K562 (cell line): ENCODE measurements around the gene HSD17B3. TPM values are rescaled to one million over a fixed set of nuclear protein-coding genes. Genes with fewer than 3 reads are reported as not detected.

Experiments used
- ATAC-seq: fragments of 200-7000 bp; cut with Tn5 transposase; 3 replicates; pipeline ENCODE4 v1.9.1; 2020; ENCODE audit warnings: moderate library complexity
- BruUV-seq: library from RNA; stranded (reverse); fragments of 400-500 nt; replicated peaks from 2 replicates; lab custom pipeline; 2021; lab: Mats Ljungman, UMichigan
- CTCF ChIA-PET: fragments of 300-600 bp; formaldehyde crosslinking; extraction: SDS; loops from one replicate; lab custom pipeline; 2021; ENCODE audit warnings: low intra/inter-chr PET ratio; lab: Yijun Ruan, JAX
- POLR2A ChIA-PET: fragments of 300-600, 350-650 bp; sonication (Branson Sonifier 250); formaldehyde crosslinking; extraction: SDS; loops from one replicate; lab custom pipeline; 2021; ENCODE audit warnings: antibody characterized with exemption, inconsistent platforms; lab: Yijun Ruan, JAX
- DNase-seq, 4 experiments: peaks; one replicate each; pipeline versions ENCODE4 v3.0.0 to v3.0.0-alpha.2; 2011 to 2018; ENCODE audit warnings: low spot score in 3 of 4, mixed read lengths in 3 of 4; ENCODE audit errors: extremely low read depth in 1 of 4
- FAIRE-seq: peaks from 2 replicates; lab custom pipeline; 2011; peaks lifted over from hg19 to GRCh38; lab: Jason Lieb, UNC
- H2AFZ ChIP-seq: 2 replicates; pipeline ENCODE4 v1.6.0; 2011; ENCODE audit warnings: low read depth, low read length, control low read depth, inconsistent platforms
- H3K27ac ChIP-seq: fragments of 200-600 bp; 3 replicates; pipeline ENCODE4 v1.8.0; 2011; ENCODE audit warnings: low read depth, mild to moderate bottlenecking, control low read depth, inconsistent platforms, low read length, moderate library complexity, mixed read lengths; ENCODE audit errors: extremely low read depth
- H3K27me3 ChIP-seq, 2 experiments: fragments of 300-600 bp in 1 of 2; 2 replicates in 1 of 2; 3 replicates in 1 of 2; pipeline versions ENCODE4 v1.6.0 to v1.8.0; 2011; ENCODE audit warnings: inconsistent platforms in 2 of 2, low read length in 2 of 2, mild to moderate bottlenecking in 1 of 2, mixed read lengths in 1 of 2, moderate library complexity in 1 of 2; ENCODE audit not compliant: control insufficient read depth in 2 of 2, insufficient read depth in 2 of 2
- H3K36me3 ChIP-seq: fragments of 300-600 bp; 3 replicates; pipeline ENCODE4 v1.8.0; 2011; ENCODE audit warnings: mild to moderate bottlenecking, low read length, inconsistent platforms; ENCODE audit not compliant: control insufficient read depth, insufficient read depth
- H3K4me1 ChIP-seq, 2 experiments: fragments of 200-600 bp in 1 of 2; replicated peaks in 1 of 2; 2 replicates in 1 of 2; 3 replicates in 1 of 2; pipeline versions ENCODE4 v1.5.1 to v1.8.0; 2011; ENCODE audit warnings: inconsistent platforms in 2 of 2, low read length in 2 of 2, mild to moderate bottlenecking in 1 of 2, mixed read lengths in 1 of 2, moderate library complexity in 1 of 2; ENCODE audit not compliant: control insufficient read depth in 2 of 2, insufficient read depth in 2 of 2
- H3K4me2 ChIP-seq: 2 replicates; pipeline ENCODE4 v1.6.1; 2011; ENCODE audit warnings: low read length, control low read depth, inconsistent platforms, mixed read lengths; ENCODE audit not compliant: insufficient read depth
- H3K4me3 ChIP-seq: fragments of 200-600 bp; sonication (generic), shearing (Covaris generic); 2 replicates; pipeline ENCODE4 v1.5.1; 2016; ENCODE audit warnings: control low read depth, inconsistent platforms
- H3K79me2 ChIP-seq: fragments of 200-600 bp; 3 replicates; pipeline ENCODE4 v1.8.0; 2011; ENCODE audit warnings: low read length, inconsistent platforms; ENCODE audit not compliant: control insufficient read depth, insufficient read depth
- H3K9ac ChIP-seq, 2 experiments: 2 replicates each; pipeline versions ENCODE4 v1.6.0 to v1.6.1; 2011; ENCODE audit warnings: low read depth in 2 of 2, low read length in 2 of 2, control low read depth in 1 of 2, inconsistent platforms in 1 of 2, mild to moderate bottlenecking in 1 of 2, mixed read lengths in 1 of 2; ENCODE audit not compliant: insufficient read depth in 1 of 2
- H3K9me1 ChIP-seq: one replicate; pipeline ENCODE4 v1.6.0; 2011; ENCODE audit warnings: inconsistent platforms, mild to moderate bottlenecking, low read length, moderate library complexity; ENCODE audit not compliant: control insufficient read depth, insufficient read depth
- H3K9me3 ChIP-seq: replicated peaks from 2 replicates; pipeline ENCODE4 v1.5.1; 2011; ENCODE audit warnings: low read depth, low read length, inconsistent platforms; ENCODE audit not compliant: control insufficient read depth, insufficient read depth
- H4K20me1 ChIP-seq: replicated peaks from 2 replicates; pipeline ENCODE4 v1.6.1; 2011; ENCODE audit warnings: low read length, inconsistent platforms, mixed read lengths; ENCODE audit not compliant: control insufficient read depth, insufficient read depth
- CHD7 ChIP-seq: fragments of 200-600 bp; sonication (generic); IDR thresholded peaks from one replicate; pipeline ENCODE4 v1.6.1; 2012; ENCODE audit warnings: mild to moderate bottlenecking, low read depth, low read length, inconsistent platforms
- EZH2 ChIP-seq: IDR thresholded peaks from 2 replicates; pipeline ENCODE4 v1.6.1; 2012; ENCODE audit warnings: low read depth, mild to moderate bottlenecking, inconsistent platforms, low read length, borderline replicate concordance
- TAF1 ChIP-seq: IDR thresholded peaks from 2 replicates; pipeline ENCODE4 v1.6.1; 2011; ENCODE audit warnings: mild to moderate bottlenecking, low read length, moderate library complexity; ENCODE audit not compliant: insufficient read depth, control insufficient read depth, severe bottlenecking; ENCODE audit errors: extremely low read depth
- ZBED1 ChIP-seq: IDR thresholded peaks from 2 replicates; pipeline ENCODE4 v1.6.1; 2014
- WGBS: fragments of 100-300 bp; shearing (Covaris generic); methylation state at CpG from one replicate; pipeline ENCODE4 v1.1.6; 2016; ENCODE audit warnings: low coverage, mixed read lengths; ENCODE audit not compliant: insufficient coverage; ENCODE audit errors: missing lambda C conversion rate; 5-methylcytosine and 5-hydroxymethylcytosine counted together
- in situ Hi-C: fragments of 300-500 bp; cut with MboI; formaldehyde crosslinking; loops from 4 replicates; pipeline ENCODE4 v1.15.0; 2018; ENCODE audit warnings: inconsistent platforms, mixed read lengths
- intact Hi-C: fragments of 100-400 bp; cut with micrococcal nuclease; formaldehyde crosslinking; loops from 2 replicates; pipeline ENCODE4 v1.14.2; 2022
- polyA plus RNA-seq, 8 experiments: library from polyadenylated mRNA; depleted of rRNA in 4 of 8; stranded (reverse) in 5 of 8; unstranded in 3 of 8; fragments of >200 nt; fragmentation: Nextera tagmentation in 2 of 8; fragmentation: Illumina TruSeq in 1 of 8; extraction: Ambion mirVana in 2 of 8; extraction: Trizol in 1 of 8; gene quantifications; 2 replicates each; pipeline versions ENCODE4 v1.2.1 to v1.2.3, GENCODE V29; 2011 to 2014; ENCODE audit warnings: inconsistent platforms in 1 of 8, missing spikeins in 1 of 8
- total RNA-seq, 7 experiments: library from RNA; depleted of rRNA in 6 of 7; stranded (reverse); fragments of >200 nt in 6 of 7; fragmentation: Illumina TruSeq in 2 of 7; extraction: Trizol in 2 of 7; gene quantifications; 2 replicates each; pipeline versions ENCODE4 v1.2.1 to v1.2.3, GENCODE V29; 2011 to 2021; ENCODE audit warnings: low replicate concordance in 1 of 7

Gene HSD17B3
- total and polyA plus RNA-seq, 9 of the 15 experiments (the other 6 are each of a cell fraction or from before 2014, with no cell fraction given), result not detected

GRCh38 chr9:96258967-96259366 lies 43.0 kb downstream of the HSD17B3 start:
- Histone ChIP-seq H3K9me1 (no peaks in the 10 kb centered on the region), H4K20me1 (no peaks in the 10 kb centered on the region), H3K4me3 (no peak overlapping the region), H3K27ac (no peak overlapping the region), H3K79me2 (peaks cover 8% of the 10 kb centered on the region; the same call in 2 of the 3 replicates), H3K9ac (no peak overlapping the region), H3K4me2 (no peak overlapping the region), H3K27me3 (no peaks in the 10 kb centered on the region), H3K36me3 (peaks cover 14% of the 10 kb centered on the region; the same call in 1 of the 3 replicates), H3K9me3 (no peaks in the 10 kb centered on the region), H3K4me1 (peaks cover 2 to 5% of the 10 kb centered on the region in 2 experiments; a peak in 2 of 5 replicates), H2AFZ (no peak overlapping the region)
- TF ChIP-seq ZBED1, result no peak
- TF ChIP-seq TAF1, result no peak
- TF ChIP-seq EZH2, result no peak
- TF ChIP-seq CHD7, result no peak
- intact Hi-C loops, result no loop called here
- 93% methylated on average over 4 of the region's 4 CpGs for WGBS
- no peak for DNase-seq
- no TSS peak for BruUV-seq
- POLR2A ChIA-PET, result no interaction called here
- in situ Hi-C loops, result no loop called here
- CTCF ChIA-PET, result no interaction called here
- ATAC-seq, result no peak
- no peak for FAIRE-seq
